Testis (tissue), 3 donors: Measurements from ENCODE around the gene KDM5B. TPM values are rescaled to one million over a fixed set of nuclear protein-coding genes. Genes with fewer than 3 reads are reported as not detected.
"Not testable (repeated sequence)": the region's sequence is repeated elsewhere in the genome, so short reads cannot be mapped to it uniquely, and the experiment has no call there.

ENCODE experiments used
- DNase-seq: peaks from one replicate; pipeline ENCODE4 v3.0.0-alpha.2; 2019
- H3K27ac ChIP-seq, 2 donors: fragments of 200-600 bp; sonication (generic); one replicate each; pipeline ENCODE4 v1.5.1; 2019
- H3K27me3 ChIP-seq: fragments of 200-600 bp; sonication (generic); one replicate; pipeline ENCODE4 v1.5.1; 2019
- H3K36me3 ChIP-seq: fragments of 200-600 bp; sonication (generic); one replicate; pipeline ENCODE4 v1.5.1; 2017; ENCODE audit warnings: low read depth; ENCODE audit errors: missing control alignments
- H3K4me1 ChIP-seq: fragments of 200-600 bp; sonication (generic); one replicate; pipeline ENCODE4 v1.5.1; 2019
- H3K4me3 ChIP-seq, 2 donors: fragments of 200-600 bp; sonication (generic); one replicate each; pipeline ENCODE4 v1.5.1; 2017 to 2019
- H3K9me3 ChIP-seq: fragments of 200-600 bp; sonication (generic); one replicate; pipeline ENCODE4 v1.5.1; 2017
- POLR2A ChIP-seq: fragments of 450-650 bp; IDR thresholded peaks from one replicate; pipeline ENCODE4 v1.6.1; 2017; ENCODE audit warnings: antibody characterized with exemption, mild to moderate bottlenecking, moderate library complexity
- WGBS, 2 donors: methylation state at CpG; one replicate each; pipeline ENCODE4 v1.1.5; 2018; 5-methylcytosine and 5-hydroxymethylcytosine counted together
- intact Hi-C: fragments of 100-400 bp; cut with DNase I; formaldehyde crosslinking; loops from one replicate; pipeline ENCODE4 v1.15.1; 2023; ENCODE audit warnings: low total_unique reads
- polyA plus RNA-seq: library from polyadenylated mRNA; stranded (reverse); fragments of 350-450 nt; fragmentation: Illumina TruSeq; extraction: RNeasy Lipid Tissue Mini Kit (QIAGEN cat#74804); gene quantifications from one replicate; pipeline ENCODE4 v1.2.3, GENCODE V29; 2014; ENCODE audit warnings: low read depth, low replicate concordance; ENCODE audit not compliant: insufficient read depth
- total RNA-seq, 2 donors: library from RNA; depleted of rRNA; stranded (reverse); fragments of >200 nt; gene quantifications; one replicate each; pipeline ENCODE4 v1.2.3, GENCODE V29; 2016
- TF ChIP-seq, protein P1 (sequence below), 3 experiments: fragments of 450-650 bp in 2 of 3; fragments of 200-600 bp in 1 of 3; sonication (generic) in 1 of 3; IDR thresholded peaks; one replicate each; pipeline ENCODE4 v1.5.1; 2016 to 2019; ENCODE audit warnings: antibody characterized with exemption in 3 of 3, mild to moderate bottlenecking in 2 of 3, moderate library complexity in 1 of 3

KDM5B gene
- total and polyA plus RNA-seq, 3 donors from 2014 or later: 223 to 333 (median 307) TPM

DNA sequence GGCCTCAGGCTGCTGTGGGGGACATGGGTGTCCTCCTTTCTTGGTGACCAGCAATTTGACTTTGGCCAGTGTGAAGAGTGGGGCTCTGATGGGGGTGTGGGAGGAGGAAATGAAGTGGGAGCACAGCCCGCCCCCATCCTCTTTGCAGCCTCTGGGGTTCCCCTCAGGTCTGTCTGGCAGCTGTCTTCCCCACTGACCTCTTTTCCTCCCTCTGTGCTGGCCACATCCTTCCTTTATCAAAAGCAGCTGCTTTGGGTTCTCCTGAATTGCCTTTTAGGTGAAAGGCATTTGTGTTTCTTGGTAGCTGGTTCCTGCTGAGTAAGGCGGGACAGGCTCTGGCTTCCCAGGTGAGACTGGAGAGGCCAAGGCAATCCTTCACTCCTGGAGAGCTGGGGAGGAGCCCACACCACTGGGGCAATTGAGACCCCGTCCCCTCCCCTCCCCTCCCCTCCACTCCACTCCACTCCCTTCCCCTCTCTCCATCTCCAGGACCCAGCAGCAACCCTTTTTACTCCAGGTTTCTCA is 27.4 kb upstream of the KDM5B start:
- Histone ChIP-seq H3K4me1 (no peaks in the 10 kb centered on the region), H3K9me3 (no peaks in the 10 kb centered on the region), H3K27ac (no peak overlapping the region), H3K36me3 (no peaks in the 10 kb centered on the region), H3K4me3 (no peak overlapping the region), H3K27me3 (no peaks in the 10 kb centered on the region)
- DNase-seq: no peak
- 51 to 63% methylated on average over 3 of the region's 3 CpGs for WGBS, 2 donors
- intact Hi-C loops: no loop called here
- TF ChIP-seq, protein P1, sequence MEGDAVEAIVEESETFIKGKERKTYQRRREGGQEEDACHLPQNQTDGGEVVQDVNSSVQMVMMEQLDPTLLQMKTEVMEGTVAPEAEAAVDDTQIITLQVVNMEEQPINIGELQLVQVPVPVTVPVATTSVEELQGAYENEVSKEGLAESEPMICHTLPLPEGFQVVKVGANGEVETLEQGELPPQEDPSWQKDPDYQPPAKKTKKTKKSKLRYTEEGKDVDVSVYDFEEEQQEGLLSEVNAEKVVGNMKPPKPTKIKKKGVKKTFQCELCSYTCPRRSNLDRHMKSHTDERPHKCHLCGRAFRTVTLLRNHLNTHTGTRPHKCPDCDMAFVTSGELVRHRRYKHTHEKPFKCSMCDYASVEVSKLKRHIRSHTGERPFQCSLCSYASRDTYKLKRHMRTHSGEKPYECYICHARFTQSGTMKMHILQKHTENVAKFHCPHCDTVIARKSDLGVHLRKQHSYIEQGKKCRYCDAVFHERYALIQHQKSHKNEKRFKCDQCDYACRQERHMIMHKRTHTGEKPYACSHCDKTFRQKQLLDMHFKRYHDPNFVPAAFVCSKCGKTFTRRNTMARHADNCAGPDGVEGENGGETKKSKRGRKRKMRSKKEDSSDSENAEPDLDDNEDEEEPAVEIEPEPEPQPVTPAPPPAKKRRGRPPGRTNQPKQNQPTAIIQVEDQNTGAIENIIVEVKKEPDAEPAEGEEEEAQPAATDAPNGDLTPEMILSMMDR (IDR thresholded peaks at IDR 0.05): no peak
- TF ChIP-seq POLR2A: no peak

DNA sequence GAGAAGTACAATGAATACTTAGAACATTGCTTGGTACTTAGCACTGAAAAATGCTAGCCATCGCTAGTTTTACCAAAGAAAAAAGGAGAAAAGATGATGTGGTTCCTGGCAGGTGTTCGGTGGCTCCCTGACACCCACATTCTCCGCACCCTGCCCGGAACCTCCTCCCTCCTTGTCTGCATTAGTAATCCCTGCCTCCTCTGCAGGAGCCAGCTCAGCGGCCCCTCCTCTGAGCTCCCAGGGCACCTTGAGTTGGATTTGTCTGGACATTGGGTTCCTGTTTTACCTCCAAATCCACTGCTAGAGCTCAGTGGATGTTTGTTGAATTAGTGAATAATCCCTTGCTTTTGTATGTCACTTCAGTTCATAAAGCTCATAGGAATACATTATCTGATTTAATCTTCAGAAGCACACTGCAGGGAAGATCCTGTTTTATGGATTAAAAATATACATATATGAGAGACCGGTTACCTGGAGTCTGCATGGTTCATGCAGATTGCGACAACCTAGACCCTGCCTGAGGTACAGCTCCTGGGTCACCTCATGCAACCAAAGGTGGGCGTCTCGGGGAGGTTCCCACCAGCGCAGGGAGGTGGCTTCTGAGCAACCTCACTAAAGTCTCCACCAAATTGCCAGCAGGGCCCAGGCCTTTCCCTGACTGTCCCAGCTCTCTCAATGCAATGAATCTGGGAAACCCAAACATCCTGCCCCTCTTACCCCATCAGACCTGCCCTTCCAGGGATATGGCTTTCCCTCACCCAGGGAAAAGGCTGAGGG is 26.7 kb upstream of the KDM5B start:
- H3K4me1 ChIP-seq: no peaks in the 10 kb centered on the region
- no peaks in the 10 kb centered on the region for H3K36me3 ChIP-seq
- TF ChIP-seq, protein P1 (IDR thresholded peaks at IDR 0.05): no peak
- no peak for TF ChIP-seq POLR2A
- no peak overlapping the region for H3K27ac ChIP-seq
- no peak for DNase-seq
- H3K4me3 ChIP-seq: no peak overlapping the region
- WGBS, 2 donors: 91 to 92% methylated on average over 9 to 10 of the region's 10 CpGs
- no peaks in the 10 kb centered on the region for H3K9me3 ChIP-seq
- intact Hi-C loops: no loop called here
- no peaks in the 10 kb centered on the region for H3K27me3 ChIP-seq

DNA sequence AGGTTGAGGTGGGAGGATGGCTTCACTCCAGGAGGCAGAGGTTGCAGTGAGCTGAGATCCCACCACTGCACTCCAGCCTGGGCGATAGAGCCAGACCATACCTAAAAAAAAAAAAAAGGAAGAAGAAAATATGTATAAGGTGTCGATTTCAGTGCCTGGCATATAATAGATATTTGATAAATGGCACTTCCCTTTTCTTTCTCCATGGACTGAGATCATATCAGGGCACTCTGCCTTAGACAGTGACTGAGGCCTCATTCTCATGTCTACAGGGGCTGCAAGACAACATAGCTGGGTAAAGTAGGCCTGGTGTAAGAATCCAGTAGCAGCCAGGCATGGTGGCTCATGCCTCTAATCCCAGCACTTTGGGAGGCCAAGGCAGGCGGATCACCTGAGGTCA is 23.7 kb upstream of the KDM5B start:
- no peak overlapping the region for H3K27ac ChIP-seq
- TF ChIP-seq POLR2A: no peak
- TF ChIP-seq, protein P1 (IDR thresholded peaks at IDR 0.05): no peak
- no peaks in the 10 kb centered on the region for H3K4me1 ChIP-seq
- DNase-seq: no peak
- no peaks in the 10 kb centered on the region for H3K36me3 ChIP-seq
- no peaks in the 10 kb centered on the region for H3K9me3 ChIP-seq
- H3K27me3 ChIP-seq: no peaks in the 10 kb centered on the region
- H3K4me3 ChIP-seq: no peak overlapping the region
- intact Hi-C loops: no loop called here
- 88 to 93% methylated on average over 2 to 3 of the region's 3 CpGs for WGBS, 2 donors

DNA sequence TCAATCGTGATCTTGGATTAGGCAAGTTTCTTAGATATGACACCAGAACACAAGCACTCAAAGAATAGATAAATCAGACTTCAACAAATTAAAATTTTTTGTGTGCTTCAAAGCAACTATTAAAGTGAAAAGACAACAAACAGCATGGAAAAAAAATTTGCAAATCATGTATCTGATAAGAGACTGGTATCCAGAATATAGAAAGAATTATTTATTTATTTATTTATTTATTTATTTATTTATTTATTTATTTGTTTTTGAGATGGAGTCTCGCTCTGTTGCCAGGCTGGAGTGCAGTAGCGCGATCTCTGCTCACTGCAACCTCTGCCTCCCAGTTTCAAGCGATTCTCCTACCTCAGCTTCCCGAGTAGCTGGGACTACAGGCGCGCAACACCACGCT is 21.0 kb upstream of the KDM5B start:
- H3K4me3 ChIP-seq, H3K9me3 ChIP-seq, H3K27ac ChIP-seq, H3K36me3 ChIP-seq, DNase-seq, H3K4me1 ChIP-seq, intact Hi-C loops, H3K27me3 ChIP-seq: not testable (repeated sequence)
- WGBS, 2 donors: 90 to 97% methylated on average over 9 of the region's 9 CpGs

DNA sequence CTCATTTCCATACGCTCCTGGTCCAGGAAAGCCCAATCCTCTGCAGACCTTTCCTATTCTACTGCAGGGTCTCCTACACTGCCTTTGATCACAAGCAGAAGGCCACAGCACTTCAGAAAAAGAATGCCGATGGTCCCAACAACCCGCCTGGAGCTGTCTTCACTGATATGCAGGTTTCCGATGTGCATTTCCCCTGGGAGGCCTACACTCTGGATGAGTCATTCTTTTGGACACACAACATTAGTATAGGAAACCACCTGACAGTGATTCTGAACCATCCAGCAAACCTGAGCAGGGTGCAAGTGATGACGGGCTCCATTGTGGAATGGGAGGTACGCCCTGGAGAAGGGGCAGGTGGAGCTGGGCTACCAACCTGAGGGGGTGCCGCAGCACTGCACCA is 17.5 kb upstream of the KDM5B start:
- Histone ChIP-seq H3K27me3 (no peaks in the 10 kb centered on the region), H3K27ac (no peak overlapping the region), H3K9me3 (no peaks in the 10 kb centered on the region), H3K36me3 (no peaks in the 10 kb centered on the region), H3K4me3 (no peak overlapping the region), H3K4me1 (peaks cover 12% of the 10 kb centered on the region)
- DNase-seq: no peak
- intact Hi-C loops: no loop called here
- no peak for TF ChIP-seq POLR2A
- TF ChIP-seq, protein P1 (IDR thresholded peaks at IDR 0.05): no peak
- 84 to 95% methylated on average over 7 of the region's 7 CpGs for whole genome bisulfite sequencing, 2 donors
